ENCODE data around the gene ANXA6. TPM values are rescaled to one million over a fixed set of nuclear protein-coding genes. Genes with fewer than 3 reads are reported as not detected.

ANXA6 gene
- total and polyA plus RNA-seq, 8 donors: 37.0 to 70.8 (median 48.7) TPM

DNA sequence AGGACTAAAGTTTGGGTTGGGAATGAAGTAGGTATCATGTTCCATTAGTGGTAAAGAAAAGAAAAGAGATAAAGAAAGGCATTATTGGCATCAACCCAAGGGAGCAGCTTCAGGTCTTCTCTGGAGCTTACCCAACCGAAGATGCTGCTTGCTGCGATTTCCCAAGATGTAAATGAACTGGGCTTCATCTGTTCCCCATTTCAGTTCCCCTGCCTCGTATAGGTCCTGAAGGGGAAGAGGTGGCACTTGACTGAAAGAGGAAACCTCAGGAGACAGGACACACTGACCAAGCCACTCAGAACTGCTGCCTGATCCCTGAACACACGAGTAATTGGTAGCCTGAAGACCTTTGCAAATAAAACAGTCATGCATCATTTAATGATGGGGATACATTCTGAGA is 24.6 kb downstream of the ANXA6 start:
- no peak for TF ChIP-seq CTCF (IDR thresholded peaks at IDR 0.05)
- Histone ChIP-seq H3K27me3 (no peaks in the 10 kb centered on the region), H3K36me3 (peaks cover 0 to 28% (median 0%) of the 10 kb centered on the region in 3 donors), H3K4me3 (no peak overlapping the region), H3K27ac (no peak overlapping the region), H3K4me1 (no peaks in the 10 kb centered on the region), H3K9me3 (no peaks in the 10 kb centered on the region)
- FAIRE-seq (no peak), DNase-seq (no peak), ATAC-seq (peak in 1 of 4 donors; percentile 28)
- intact Hi-C loops (cut with DNase I): no loop called here
- WGBS, 2 donors: 80 to 85% methylated on average over 4 of the region's 4 CpGs

DNA sequence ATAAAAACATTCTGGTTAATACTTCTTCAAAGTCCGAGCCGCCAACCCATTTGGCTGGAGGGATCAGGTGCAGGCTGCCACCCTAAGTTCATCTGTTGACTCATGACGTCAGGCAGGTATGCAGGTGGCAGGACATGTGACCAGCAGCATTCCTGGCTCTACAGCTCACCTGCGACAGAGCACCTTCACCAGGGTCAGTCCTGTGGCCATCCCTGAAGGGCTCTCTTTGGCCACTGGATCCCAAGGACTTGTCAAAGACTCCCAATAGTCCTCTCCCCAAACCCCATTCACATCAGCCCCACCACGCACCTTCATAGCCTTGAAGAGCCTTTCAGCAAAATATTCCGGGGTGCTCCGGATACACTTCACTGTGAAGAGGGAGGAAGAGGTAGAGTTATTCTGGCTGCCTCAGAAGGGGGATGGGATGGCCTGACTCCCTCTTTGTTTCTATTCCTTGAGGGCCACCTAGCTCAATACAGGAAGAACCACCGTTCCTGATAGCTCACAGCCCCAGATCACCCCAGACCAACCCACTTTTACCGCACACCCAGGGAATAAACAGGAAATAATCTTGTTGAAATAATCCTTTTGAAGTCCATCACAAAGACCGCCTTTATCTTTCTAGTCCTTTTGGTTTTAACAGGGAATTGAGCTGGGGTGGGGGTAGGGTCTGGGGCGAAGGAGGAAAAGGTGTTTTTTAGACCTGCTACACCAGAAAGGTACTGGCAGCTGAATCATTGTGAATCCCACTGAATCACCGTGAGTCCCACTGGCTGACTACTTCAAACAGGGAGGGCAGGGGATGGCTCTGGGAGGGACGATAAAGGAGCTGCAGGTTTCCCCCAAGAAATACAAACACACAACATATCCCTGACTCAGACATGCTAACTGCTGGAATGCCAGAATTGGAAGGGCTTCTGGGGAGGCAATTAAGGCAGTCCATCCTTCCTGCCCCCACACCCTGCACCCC is 26.4 kb downstream of the ANXA6 start:
- Histone ChIP-seq H3K27ac (peak overlapping the region; percentile 7 to 75 (median 54)), H3K9me3 (no peaks in the 10 kb centered on the region), H3K27me3 (no peaks in the 10 kb centered on the region), H3K36me3 (peaks cover 0 to 12% (median 0%) of the 10 kb centered on the region in 3 donors), H3K4me1 (no peaks in the 10 kb centered on the region), H3K4me3 (no peak overlapping the region)
- peak; percentile 74 to 89 (median 80) for ATAC-seq
- no peak for TF ChIP-seq CTCF (IDR thresholded peaks at IDR 0.05)
- no peak for FAIRE-seq
- intact Hi-C loops (cut with DNase I): no loop called here
- 72 to 74% methylated on average over 13 of the region's 13 CpGs for WGBS, 2 donors
- DNase-seq: peak in 4 of 6 donors; percentile 55 to 74 (median 58)

DNA sequence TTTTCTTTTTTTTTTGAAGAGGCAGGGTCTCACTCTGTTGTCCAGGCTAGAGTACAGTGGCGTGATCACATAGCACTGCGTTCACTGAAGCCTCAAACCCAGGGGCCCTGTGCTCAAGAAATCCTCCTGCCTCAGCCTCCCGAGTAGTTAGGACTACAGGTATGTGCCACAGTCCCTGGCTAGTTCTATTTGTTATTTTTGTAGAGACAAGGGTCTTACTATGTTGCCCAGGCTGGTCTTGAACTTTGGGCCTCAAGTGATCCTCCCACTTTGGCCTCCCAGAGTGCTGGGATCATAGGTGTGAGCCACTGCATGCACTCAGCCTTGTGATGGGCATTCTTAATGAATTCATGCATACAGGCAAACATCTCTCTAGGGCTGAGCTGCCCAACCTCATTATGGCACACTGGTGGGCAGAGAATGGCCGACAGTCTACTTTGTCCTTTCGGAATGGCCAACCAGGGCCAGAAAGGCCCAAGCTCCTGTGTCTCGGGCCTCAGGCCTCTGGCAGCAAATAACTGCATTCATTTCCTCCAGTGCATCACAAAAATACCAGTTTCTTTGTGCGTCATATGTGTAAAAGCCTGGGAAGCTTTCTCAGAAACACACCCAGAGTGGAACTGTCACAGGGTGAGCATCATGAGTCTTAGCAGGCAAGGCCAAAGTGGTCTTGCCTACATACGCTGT is 27.2 kb downstream of the ANXA6 start:
- H3K36me3 ChIP-seq: peaks cover 0 to 12% (median 0%) of the 10 kb centered on the region in 3 donors
- FAIRE-seq (no peak), ATAC-seq (no peak)

DNA sequence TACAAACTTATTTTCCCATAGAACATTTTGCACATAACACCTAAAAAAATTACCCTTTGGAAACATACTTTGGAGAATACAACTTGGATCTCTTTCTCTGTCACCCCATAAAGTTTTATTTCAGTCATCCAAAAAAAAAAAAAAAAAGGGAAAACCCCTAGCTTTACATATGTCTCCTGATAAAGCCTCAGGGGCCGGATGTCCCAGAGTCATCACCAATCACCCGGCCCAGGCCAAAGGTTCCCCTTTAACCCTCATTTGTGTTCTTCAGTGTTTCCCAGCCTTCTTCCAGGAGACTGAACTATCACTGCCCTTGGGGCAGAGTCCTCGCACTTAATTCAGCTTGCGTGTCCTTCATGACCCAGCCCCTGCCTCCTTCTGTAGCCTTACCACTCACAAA is 28.8 kb downstream of the ANXA6 start:
- Histone ChIP-seq H3K9me3 (no peaks in the 10 kb centered on the region), H3K27me3 (no peaks in the 10 kb centered on the region), H3K27ac (no peak overlapping the region), H3K36me3 (peaks cover 0 to 12% (median 0%) of the 10 kb centered on the region in 3 donors), H3K4me1 (peaks cover 0 to under 1% (median 0%) of the 10 kb centered on the region in 3 donors), H3K4me3 (no peak overlapping the region)
- intact Hi-C loops (cut with DNase I): loop anchor here in 2 of 3 donors (5.0 to 10.0 kb wide), 3 partner anchors 33 to 116 kb away; no protein-coding TSS in a partner anchor
- WGBS, 2 donors: 85% methylated on average over 4 of the region's 4 CpGs
- FAIRE-seq (no peak), DNase-seq (no peak), ATAC-seq (no peak)
- TF ChIP-seq CTCF (IDR thresholded peaks at IDR 0.05): no peak

More for the DNA sequence above, 27.2 kb downstream of the ANXA6 start:
- no peak for DNase-seq
- Histone ChIP-seq H3K27me3 (no peaks in the 10 kb centered on the region), H3K4me1 (no peaks in the 10 kb centered on the region), H3K4me3 (no peak overlapping the region), H3K9me3 (no peaks in the 10 kb centered on the region), H3K27ac (peak overlapping the region in 3 of 4 donors; percentile 38 to 75 (median 69))
- 88 to 93% methylated on average over 8 of the region's 8 CpGs for WGBS, 2 donors
- TF ChIP-seq CTCF (IDR thresholded peaks at IDR 0.05): no peak
- intact Hi-C loops (cut with DNase I): no loop called here

Measured in pancreas (tissue), 10 donors.